GM19240 (cell line): ENCODE results near the gene RNASE7.
A peak's percentile ranks its signal among the peaks of the same experiment; 100 is the strongest.

Experiments used
- DNase-seq: peaks from one replicate; pipeline ENCODE4 v3.0.0; 2011; ENCODE audit warnings: low spot score; ENCODE audit not compliant: insufficient read length

RNASE7 gene

GRCh38 chr14:21086908-21087293 is 44.7 kb downstream of the RNASE7 start:
- DNase-seq, result no peak

GRCh38 chr14:21087294-21088091 is 45.3 kb downstream of the RNASE7 start:
- peak; percentile 58 for DNase-seq

GRCh38 chr14:21088687-21089086 is 46.5 kb downstream of the RNASE7 start:
- no peak for DNase-seq

- DNase-seq, result no peak
Measured at GRCh38 chr14:21089271-21089670, 47.1 kb downstream of the RNASE7 start.

GRCh38 chr14:21089877-21090193 is 47.7 kb downstream of the RNASE7 start:
- DNase-seq, result no peak

DNA sequence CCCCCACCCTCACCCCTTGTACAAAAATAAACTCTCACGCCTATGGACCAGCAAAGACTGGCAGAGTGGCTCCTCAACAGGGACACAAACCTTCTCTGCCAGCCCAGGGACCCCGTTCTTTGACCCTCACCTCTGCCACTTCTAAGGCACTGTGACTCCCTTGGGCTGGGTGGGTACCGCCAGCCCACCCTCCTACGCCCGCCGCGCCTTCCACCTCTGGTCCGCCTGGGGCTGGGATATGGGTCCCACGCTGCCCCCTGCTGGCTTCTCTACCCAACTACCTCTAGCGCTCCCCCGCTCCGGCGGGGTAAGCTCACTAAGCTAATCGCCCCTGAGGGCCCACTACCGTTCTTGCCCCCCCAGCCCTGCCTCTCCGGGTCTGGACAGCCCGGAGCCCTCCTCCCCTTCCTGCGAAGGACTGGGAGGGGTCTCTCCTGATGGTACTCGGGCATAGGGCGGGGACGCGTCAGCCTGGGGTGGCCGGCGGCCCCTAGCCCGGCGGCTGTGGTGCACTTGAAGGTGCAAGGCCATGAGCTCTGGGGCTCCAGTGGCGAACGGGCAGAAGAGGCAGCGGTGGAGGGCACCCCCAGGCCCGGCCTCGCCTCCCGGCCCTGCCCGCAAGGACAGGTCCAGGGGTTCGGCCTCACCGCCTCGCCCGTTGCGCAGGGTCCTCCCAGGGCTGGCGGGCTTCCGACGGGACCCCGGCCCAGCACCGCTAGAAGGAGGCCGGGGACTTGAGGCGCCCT is 48.2 kb downstream of the RNASE7 start:
- DNase-seq, result no peak

DNA sequence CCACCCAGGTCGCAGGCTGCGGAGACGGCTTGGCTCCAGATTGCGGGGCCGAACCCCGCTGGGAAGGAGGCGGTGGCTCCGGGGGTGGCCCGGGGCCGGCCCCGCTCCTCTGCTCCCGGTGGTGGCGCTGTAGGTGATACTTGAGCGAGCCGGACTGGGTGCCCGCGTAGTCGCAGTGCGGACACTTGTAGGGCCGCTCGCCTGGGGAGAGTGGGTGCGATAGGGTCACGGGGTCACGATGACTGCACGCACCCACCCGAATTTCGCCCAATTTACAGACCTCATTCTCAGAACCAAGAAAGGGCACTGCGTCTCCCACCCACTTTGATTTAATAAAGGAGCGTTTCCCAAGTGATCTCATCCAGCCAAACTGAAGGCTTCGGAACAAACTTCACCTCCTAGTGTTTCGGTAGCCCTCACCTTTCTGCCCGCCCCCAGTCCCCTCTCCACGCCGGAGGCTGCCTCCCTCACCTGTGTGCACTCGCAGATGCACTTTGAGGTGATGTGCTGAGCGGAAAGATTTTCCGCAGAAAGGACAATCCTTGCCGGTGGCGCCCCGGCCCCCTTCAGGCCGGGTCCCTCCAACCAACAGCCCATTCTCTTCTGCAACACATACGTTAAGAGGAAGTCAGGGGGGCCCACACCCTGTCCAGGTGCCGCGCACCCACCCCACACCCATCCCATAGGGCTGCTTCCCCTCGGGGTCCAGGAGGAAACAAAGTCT is 48.9 kb downstream of the RNASE7 start:
- DNase-seq, result no peak

DNA sequence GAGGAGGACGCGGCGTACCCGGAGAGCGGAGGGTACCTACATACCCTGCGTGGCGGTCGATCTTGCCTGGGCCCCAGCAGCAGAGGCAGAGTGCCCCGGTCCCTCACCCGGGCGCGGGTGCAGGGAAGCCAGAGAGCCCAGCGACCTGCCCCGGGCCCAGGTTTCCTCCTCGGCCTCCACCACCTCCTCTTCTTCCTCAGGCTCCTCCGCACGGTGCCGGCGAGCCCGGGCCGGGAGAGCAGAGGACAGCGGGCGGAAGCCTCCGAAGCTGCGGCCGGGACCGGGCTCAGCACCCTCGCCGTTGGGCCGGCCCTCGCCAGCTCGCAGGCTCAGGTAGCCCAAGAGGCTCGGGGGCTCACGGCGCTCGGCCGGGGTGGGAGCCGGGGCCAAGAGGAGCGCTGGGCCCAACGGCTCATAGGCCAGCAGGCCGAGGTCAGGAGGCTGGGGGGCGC is 49.7 kb downstream of the RNASE7 start:
- DNase-seq, result no peak

DNA sequence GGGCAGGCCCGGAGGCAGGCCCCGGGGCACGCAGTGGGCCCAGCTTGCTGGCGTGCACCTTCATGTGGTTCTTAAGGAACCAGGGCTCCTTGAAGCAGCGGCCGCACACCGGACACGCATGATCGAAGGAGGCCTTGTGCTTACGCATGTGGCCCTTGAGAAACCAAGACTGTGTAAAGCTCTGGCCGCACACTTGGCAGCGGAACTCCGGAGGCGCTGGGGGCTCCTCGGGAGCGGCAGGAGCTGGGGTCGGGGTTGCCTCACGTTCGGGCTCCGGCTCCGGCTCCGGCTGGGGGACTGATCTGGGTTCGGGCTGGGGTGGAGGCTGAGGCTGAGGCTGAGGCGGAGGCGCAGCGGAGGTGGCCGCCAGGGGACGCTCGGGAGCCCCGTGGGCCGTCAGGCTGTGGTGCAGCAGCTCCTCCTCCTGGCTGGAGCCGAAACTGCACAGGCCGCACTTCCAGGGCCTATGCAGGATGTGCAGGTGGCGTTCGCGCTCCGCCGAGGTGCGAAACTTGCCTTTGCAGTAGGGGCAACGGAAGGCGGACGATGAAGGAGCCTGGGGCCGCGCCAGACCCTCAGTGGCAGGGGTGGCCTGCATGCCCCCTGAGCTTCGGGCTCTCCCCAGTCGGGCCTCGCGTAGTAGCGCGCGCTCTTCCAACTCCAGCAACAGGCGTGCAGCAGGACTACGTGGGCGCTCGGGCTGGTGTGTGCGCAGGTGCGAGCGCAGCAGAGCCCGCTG is 50.3 kb downstream of the RNASE7 start:
- peak; percentile 96 for DNase-seq

DNA sequence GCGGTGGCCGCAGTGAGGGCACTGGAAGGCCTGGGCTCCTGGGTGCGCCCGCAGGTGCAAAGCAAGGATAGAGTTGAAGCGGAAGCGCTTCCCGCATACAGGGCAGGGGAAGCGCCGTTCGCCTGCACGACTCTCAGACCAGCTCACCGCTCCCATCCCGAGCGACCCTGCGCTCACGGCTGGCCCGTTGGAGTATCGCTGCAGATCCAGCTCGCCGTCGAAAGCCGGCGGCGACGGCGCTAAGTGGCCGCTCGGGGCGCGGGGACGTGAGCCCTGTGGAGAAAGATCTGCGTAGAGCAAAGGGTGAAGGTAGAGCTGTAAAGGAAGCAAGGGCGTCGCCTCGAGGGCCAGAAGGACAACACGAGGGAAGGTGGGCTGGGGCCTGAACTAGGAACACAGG is 50.9 kb downstream of the RNASE7 start:
- DNase-seq, result no peak
